K562 (cell line): Measurements from ENCODE around the gene EMC9. TPM values are rescaled to one million over a fixed set of nuclear protein-coding genes. Genes with fewer than 3 reads are reported as not detected.

Experiments
- CCNT2 ChIP-seq: IDR thresholded peaks from 2 replicates; pipeline ENCODE4 v1.6.1; 2011; ENCODE audit warnings: borderline replicate concordance, low read depth, mild to moderate bottlenecking, moderate library complexity, mixed read lengths, low read length; ENCODE audit not compliant: insufficient read length; ENCODE audit errors: extremely low read depth
- CREM ChIP-seq: IDR thresholded peaks from 2 replicates; pipeline ENCODE4 v1.6.1; 2014; ENCODE audit warnings: antibody characterized with exemption, low read depth
- FOXM1 ChIP-seq, 2 experiments: fragments of 450-650 bp in 1 of 2; sonication (generic) in 1 of 2; formaldehyde crosslinking in 1 of 2; IDR thresholded peaks; 2 replicates each; pipeline versions ENCODE4 v1.6.1 to v1.9.0; 2017 to 2022; ENCODE audit warnings: low read depth in 2 of 2, mild to moderate bottlenecking in 2 of 2, missing genetic modification reagents in 1 of 2, moderate library complexity in 1 of 2
- NRF1 ChIP-seq, 2 experiments: fragments of 450-650 bp; IDR thresholded peaks in 1 of 2; conservative IDR thresholded peaks in 1 of 2; 2 replicates each; pipeline ENCODE4 v1.6.1; 2014; ENCODE audit warnings: mild to moderate bottlenecking in 2 of 2
- TEAD2 ChIP-seq: fragments of 450-650 bp; IDR thresholded peaks from 2 replicates; pipeline ENCODE4 v1.6.1; 2016; ENCODE audit warnings: missing genetic modification characterization, control low read depth, missing compliant biosample characterization
- ZNF444 ChIP-seq: fragments of 250-450 bp; sonication (Bioruptor Pico); IDR thresholded peaks from 2 replicates; pipeline ENCODE4 v1.4.0; 2020; ENCODE audit warnings: mild to moderate bottlenecking, moderate library complexity
- ZSCAN29 ChIP-seq: fragments of 450-650 bp; IDR thresholded peaks from 2 replicates; pipeline ENCODE4 v1.6.1; 2017
- polyA plus RNA-seq, 8 experiments: library from polyadenylated mRNA; depleted of rRNA in 4 of 8; stranded (reverse) in 5 of 8; unstranded in 3 of 8; fragments of >200 nt; fragmentation: Nextera tagmentation in 2 of 8; fragmentation: Illumina TruSeq in 1 of 8; extraction: Ambion mirVana in 2 of 8; extraction: Trizol in 1 of 8; gene quantifications; 2 replicates each; pipeline versions ENCODE4 v1.2.1 to v1.2.3, GENCODE V29; 2011 to 2014; ENCODE audit warnings: inconsistent platforms in 1 of 8, missing spikeins in 1 of 8
- total RNA-seq, 7 experiments: library from RNA; depleted of rRNA in 6 of 7; stranded (reverse); fragments of >200 nt in 6 of 7; fragmentation: Illumina TruSeq in 2 of 7; extraction: Trizol in 2 of 7; gene quantifications; 2 replicates each; pipeline versions ENCODE4 v1.2.1 to v1.2.3, GENCODE V29; 2011 to 2021; ENCODE audit warnings: low replicate concordance in 1 of 7
- TF ChIP-seq, protein P1 (sequence below): fragments of 250-450 bp; sonication (Bioruptor Pico); IDR thresholded peaks from 2 replicates; pipeline ENCODE4 v1.9.0; 2021; ENCODE audit warnings: mild to moderate bottlenecking, inconsistent platforms
- TF ChIP-seq, protein P2 (sequence below): fragments of 450-650 bp; formaldehyde crosslinking; conservative IDR thresholded peaks from 2 replicates; pipeline ENCODE4 v1.4.0; 2022; ENCODE audit warnings: mild to moderate bottlenecking, missing genetic modification characterization
- TF ChIP-seq, protein P3 (sequence below): IDR thresholded peaks from 3 replicates; pipeline ENCODE4 v1.6.1; 2011; ENCODE audit warnings: borderline replicate concordance, mild to moderate bottlenecking, moderate library complexity; ENCODE audit not compliant: insufficient read length; ENCODE audit errors: extremely low read depth
- TF ChIP-seq, protein P4 (sequence below): fragments of 250-450 bp; sonication (Bioruptor Pico); IDR thresholded peaks from 2 replicates; pipeline ENCODE4 v1.8.0; 2021; ENCODE audit warnings: moderate library complexity, mild to moderate bottlenecking, inconsistent platforms
- TF ChIP-seq, protein P5 (sequence below): fragments of 450-650 bp; conservative IDR thresholded peaks from 2 replicates; pipeline ENCODE4 v1.6.1; 2016; ENCODE audit warnings: missing genetic modification characterization, low read depth, mild to moderate bottlenecking, control low read depth, missing compliant biosample characterization
- TF ChIP-seq, protein P6 (sequence below): fragments of 450-650 bp; conservative IDR thresholded peaks from 2 replicates; pipeline ENCODE4 v1.6.1; 2016; ENCODE audit warnings: missing genetic modification characterization, low read depth, mild to moderate bottlenecking, missing compliant biosample characterization, moderate library complexity

The EMC9 gene
- total and polyA plus RNA-seq, 9 of the 15 experiments (the other 6 are each of a cell fraction or from before 2014, with no cell fraction given), result 3.1 to 13.2 (median 7.8) TPM

DNA sequence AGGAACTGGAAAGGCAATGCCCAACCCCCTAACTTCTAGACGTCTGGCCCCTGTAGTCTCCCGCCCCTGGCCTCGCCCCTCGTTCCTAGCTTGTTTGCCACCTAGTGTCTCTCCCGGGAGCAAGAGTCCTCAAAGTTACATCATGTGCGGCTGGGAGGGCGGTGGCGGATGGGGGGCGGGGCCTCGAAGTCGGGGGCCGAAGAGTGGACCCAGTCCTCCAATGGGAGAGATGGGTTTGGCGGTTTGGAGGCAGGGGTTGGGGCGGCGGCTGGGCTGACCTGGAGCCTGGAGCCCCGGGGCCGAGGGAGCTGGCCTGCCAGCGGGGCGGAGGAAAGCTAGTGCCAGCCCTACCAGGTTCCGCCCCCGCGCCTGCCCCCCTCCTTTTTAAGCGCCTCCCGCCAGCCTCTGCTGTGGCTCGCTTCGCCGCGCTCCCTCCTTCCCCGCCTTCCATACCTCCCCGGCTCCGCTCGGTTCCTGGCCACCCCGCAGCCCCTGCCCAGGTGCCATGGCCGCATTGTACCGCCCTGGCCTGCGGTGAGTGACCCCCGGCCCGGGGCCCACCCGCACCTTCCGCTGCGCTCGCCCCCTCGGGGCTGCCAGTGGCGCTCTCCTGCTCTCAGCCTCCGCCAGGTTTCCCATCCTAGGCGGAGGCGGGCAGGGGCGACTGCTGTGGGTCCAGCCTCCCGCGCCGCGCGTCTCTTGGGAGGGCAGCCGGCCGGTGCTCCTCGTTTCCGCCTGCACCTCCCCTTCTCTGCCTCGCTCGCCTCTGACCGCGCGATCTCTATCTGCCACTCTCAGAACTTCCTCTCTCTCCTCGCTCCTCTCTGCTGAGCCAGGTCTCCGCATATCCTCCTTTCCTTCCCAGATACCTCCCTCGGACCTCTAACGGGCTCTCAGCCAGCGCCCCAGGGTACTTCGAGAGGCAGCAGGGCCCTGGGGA, 47.2 kb downstream of the EMC9 start, which contains the start of gene PCK2 (continued):
- TF ChIP-seq FOXM1 (IDR thresholded peaks at IDR 0.05; ENCODE audit: low read depth) (no peak), FOXM1 (CRISPR knock-in tag; IDR thresholded peaks at IDR 0.05; ENCODE audit: low read depth) (no peak), ZSCAN29 (no peak), CCNT2 (peak; percentile 53), TEAD2 (tag) (no peak), NRF1 (conservative IDR thresholded peaks at IDR 0.05 in 1 of 2, IDR thresholded peaks at IDR 0.05 in 1 of 2) (peak; percentile 46 to 50; a peak in 3 of 4 replicates), CREM (peak; percentile 36; the same call in 1 of the 2 replicates), ZNF444 (no peak)
- TF ChIP-seq, protein P1, sequence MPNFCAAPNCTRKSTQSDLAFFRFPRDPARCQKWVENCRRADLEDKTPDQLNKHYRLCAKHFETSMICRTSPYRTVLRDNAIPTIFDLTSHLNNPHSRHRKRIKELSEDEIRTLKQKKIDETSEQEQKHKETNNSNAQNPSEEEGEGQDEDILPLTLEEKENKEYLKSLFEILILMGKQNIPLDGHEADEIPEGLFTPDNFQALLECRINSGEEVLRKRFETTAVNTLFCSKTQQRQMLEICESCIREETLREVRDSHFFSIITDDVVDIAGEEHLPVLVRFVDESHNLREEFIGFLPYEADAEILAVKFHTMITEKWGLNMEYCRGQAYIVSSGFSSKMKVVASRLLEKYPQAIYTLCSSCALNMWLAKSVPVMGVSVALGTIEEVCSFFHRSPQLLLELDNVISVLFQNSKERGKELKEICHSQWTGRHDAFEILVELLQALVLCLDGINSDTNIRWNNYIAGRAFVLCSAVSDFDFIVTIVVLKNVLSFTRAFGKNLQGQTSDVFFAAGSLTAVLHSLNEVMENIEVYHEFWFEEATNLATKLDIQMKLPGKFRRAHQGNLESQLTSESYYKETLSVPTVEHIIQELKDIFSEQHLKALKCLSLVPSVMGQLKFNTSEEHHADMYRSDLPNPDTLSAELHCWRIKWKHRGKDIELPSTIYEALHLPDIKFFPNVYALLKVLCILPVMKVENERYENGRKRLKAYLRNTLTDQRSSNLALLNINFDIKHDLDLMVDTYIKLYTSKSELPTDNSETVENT, result no peak
- TF ChIP-seq, protein P2, sequence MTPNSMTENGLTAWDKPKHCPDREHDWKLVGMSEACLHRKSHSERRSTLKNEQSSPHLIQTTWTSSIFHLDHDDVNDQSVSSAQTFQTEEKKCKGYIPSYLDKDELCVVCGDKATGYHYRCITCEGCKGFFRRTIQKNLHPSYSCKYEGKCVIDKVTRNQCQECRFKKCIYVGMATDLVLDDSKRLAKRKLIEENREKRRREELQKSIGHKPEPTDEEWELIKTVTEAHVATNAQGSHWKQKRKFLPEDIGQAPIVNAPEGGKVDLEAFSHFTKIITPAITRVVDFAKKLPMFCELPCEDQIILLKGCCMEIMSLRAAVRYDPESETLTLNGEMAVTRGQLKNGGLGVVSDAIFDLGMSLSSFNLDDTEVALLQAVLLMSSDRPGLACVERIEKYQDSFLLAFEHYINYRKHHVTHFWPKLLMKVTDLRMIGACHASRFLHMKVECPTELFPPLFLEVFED (CRISPR knock-in tag), result no peak
- TF ChIP-seq, protein P3, sequence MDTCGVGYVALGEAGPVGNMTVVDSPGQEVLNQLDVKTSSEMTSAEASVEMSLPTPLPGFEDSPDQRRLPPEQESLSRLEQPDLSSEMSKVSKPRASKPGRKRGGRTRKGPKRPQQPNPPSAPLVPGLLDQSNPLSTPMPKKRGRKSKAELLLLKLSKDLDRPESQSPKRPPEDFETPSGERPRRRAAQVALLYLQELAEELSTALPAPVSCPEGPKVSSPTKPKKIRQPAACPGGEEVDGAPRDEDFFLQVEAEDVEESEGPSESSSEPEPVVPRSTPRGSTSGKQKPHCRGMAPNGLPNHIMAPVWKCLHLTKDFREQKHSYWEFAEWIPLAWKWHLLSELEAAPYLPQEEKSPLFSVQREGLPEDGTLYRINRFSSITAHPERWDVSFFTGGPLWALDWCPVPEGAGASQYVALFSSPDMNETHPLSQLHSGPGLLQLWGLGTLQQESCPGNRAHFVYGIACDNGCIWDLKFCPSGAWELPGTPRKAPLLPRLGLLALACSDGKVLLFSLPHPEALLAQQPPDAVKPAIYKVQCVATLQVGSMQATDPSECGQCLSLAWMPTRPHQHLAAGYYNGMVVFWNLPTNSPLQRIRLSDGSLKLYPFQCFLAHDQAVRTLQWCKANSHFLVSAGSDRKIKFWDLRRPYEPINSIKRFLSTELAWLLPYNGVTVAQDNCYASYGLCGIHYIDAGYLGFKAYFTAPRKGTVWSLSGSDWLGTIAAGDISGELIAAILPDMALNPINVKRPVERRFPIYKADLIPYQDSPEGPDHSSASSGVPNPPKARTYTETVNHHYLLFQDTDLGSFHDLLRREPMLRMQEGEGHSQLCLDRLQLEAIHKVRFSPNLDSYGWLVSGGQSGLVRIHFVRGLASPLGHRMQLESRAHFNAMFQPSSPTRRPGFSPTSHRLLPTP, result no peak
- TF ChIP-seq, protein P4, sequence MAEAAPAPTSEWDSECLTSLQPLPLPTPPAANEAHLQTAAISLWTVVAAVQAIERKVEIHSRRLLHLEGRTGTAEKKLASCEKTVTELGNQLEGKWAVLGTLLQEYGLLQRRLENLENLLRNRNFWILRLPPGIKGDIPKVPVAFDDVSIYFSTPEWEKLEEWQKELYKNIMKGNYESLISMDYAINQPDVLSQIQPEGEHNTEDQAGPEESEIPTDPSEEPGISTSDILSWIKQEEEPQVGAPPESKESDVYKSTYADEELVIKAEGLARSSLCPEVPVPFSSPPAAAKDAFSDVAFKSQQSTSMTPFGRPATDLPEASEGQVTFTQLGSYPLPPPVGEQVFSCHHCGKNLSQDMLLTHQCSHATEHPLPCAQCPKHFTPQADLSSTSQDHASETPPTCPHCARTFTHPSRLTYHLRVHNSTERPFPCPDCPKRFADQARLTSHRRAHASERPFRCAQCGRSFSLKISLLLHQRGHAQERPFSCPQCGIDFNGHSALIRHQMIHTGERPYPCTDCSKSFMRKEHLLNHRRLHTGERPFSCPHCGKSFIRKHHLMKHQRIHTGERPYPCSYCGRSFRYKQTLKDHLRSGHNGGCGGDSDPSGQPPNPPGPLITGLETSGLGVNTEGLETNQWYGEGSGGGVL (CRISPR knock-in tag), result no peak
- TF ChIP-seq, protein P5, sequence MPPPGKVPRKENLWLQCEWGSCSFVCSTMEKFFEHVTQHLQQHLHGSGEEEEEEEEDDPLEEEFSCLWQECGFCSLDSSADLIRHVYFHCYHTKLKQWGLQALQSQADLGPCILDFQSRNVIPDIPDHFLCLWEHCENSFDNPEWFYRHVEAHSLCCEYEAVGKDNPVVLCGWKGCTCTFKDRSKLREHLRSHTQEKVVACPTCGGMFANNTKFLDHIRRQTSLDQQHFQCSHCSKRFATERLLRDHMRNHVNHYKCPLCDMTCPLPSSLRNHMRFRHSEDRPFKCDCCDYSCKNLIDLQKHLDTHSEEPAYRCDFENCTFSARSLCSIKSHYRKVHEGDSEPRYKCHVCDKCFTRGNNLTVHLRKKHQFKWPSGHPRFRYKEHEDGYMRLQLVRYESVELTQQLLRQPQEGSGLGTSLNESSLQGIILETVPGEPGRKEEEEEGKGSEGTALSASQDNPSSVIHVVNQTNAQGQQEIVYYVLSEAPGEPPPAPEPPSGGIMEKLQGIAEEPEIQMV (tag), result no peak
- TF ChIP-seq, protein P6, sequence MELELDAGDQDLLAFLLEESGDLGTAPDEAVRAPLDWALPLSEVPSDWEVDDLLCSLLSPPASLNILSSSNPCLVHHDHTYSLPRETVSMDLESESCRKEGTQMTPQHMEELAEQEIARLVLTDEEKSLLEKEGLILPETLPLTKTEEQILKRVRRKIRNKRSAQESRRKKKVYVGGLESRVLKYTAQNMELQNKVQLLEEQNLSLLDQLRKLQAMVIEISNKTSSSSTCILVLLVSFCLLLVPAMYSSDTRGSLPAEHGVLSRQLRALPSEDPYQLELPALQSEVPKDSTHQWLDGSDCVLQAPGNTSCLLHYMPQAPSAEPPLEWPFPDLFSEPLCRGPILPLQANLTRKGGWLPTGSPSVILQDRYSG, result no peak
